ENCODE measurements around the gene ACOXL. TPM values are rescaled to one million over a fixed set of nuclear protein-coding genes. Genes with fewer than 3 reads are reported as not detected.

Gene ACOXL
- total and polyA plus RNA-seq, 10 of the 15 experiments (the other 5 are each of a cell fraction or from before 2014, with no cell fraction given): 0.05 to 1.3 (median 0.71) TPM

GRCh38 chr2:111162718-111163331, 430.5 kb downstream of the ACOXL start:
- Histone ChIP-seq H3K27ac (ENCODE audit: control insufficient read depth, insufficient read depth) (no peak overlapping the region), H3K9me3 (replicated peaks; ENCODE audit: control insufficient read depth, insufficient read depth, low read length) (no peaks in the 10 kb centered on the region), H3K36me3 (ENCODE audit: control insufficient read depth in 2 of 2, insufficient read depth in 2 of 2, low read length in 1 of 2) (peaks cover 0 to 15% of the 10 kb centered on the region in 2 experiments; a peak in 3 of 4 replicates), H3K4me1 (ENCODE audit: control insufficient read depth, insufficient read depth, low read length) (peaks cover 15% of the 10 kb centered on the region), H3K4me3 (no peak overlapping the region), H2AFZ (ENCODE audit: control insufficient read depth, low read depth, low read length) (no peak overlapping the region), H3K79me2 (ENCODE audit: control insufficient read depth, insufficient read depth, low read length) (no peaks in the 10 kb centered on the region), H3K4me2 (ENCODE audit: control insufficient read depth, insufficient read depth) (no peak overlapping the region), H3K27me3 (replicated peaks in 1 of 2; ENCODE audit: control insufficient read depth in 2 of 2, insufficient read depth in 2 of 2, low read length in 1 of 2) (no peaks in the 10 kb centered on the region), H4K20me1 (ENCODE audit: control insufficient read depth, insufficient read depth) (peaks cover 3% of the 10 kb centered on the region; the same call in 1 of the 2 replicates), H3K9ac (ENCODE audit: control insufficient read depth, insufficient read depth, low read length) (no peak overlapping the region)
- no TSS peak for BruUV-seq (replicated peaks)
- CTCF ChIA-PET: interaction anchor here (1.5 kb wide), 1 partner anchor 14 kb away, joined by 4 read pairs; no protein-coding TSS in a partner anchor
- RAD21 ChIA-PET (ENCODE audit: unreplicated experiment): interaction anchor here (1.0 kb wide), 1 partner anchor 32 kb away, joined by 3 read pairs; no protein-coding TSS in a partner anchor
- intact Hi-C loops (cut with micrococcal nuclease; ENCODE audit: unreplicated experiment): no loop called here
- peak; percentile 30 for ATAC-seq
- SMC1A ChIA-PET (ENCODE audit: uncharacterized antibody, unreplicated experiment): interaction anchor here (0.6 to 1.4 kb wide), 5 partner anchors 17 to 42 kb away, joined by 3 to 4 read pairs (median 3); partner anchors contain the start of gene BCL2L11
- WGBS (ENCODE audit: insufficient coverage, insufficient replicate concordance, low lambda C conversion rate, missing lambda C conversion rate): 4% methylated on average over 12 of the region's 12 CpGs
- in situ Hi-C loops (cut with MboI): no loop called here
- no peak for FAIRE-seq
- no peak for DNase-seq (ENCODE audit: low read depth, low spot score)
- POLR2A ChIA-PET: no interaction called here
- TF ChIP-seq HDGF (IDR thresholded peaks at IDR 0.05): no peak
- TF ChIP-seq TBL1XR1 (IDR thresholded peaks at IDR 0.05; ENCODE audit: low read depth, low read length): peak; percentile 56
- no peak for TF ChIP-seq REST (IDR thresholded peaks at IDR 0.05; ENCODE audit: low read depth, low read length)
- no peak for TF ChIP-seq NR2C1 (IDR thresholded peaks at IDR 0.05)
- TF ChIP-seq ZZZ3 (IDR thresholded peaks at IDR 0.05; ENCODE audit: control insufficient read depth, insufficient read length, low read depth): no peak
- TF ChIP-seq CHD1 (IDR thresholded peaks at IDR 0.05; ENCODE audit: low read depth, low read length): no peak
- no peak for TF ChIP-seq SUZ12 (IDR thresholded peaks at IDR 0.05; ENCODE audit: unreplicated experiment)
- no peak for TF ChIP-seq KAT2A (conservative IDR thresholded peaks at IDR 0.05; ENCODE audit: control insufficient read depth, low read depth, low read length)
- TF ChIP-seq KLF5 (IDR thresholded peaks at IDR 0.05; ENCODE audit: partially characterized antibody): no peak
- peak; percentile 63 for TF ChIP-seq NR2F1 (conservative IDR thresholded peaks at IDR 0.05)
- TF ChIP-seq TCF3 (IDR thresholded peaks at IDR 0.05; ENCODE audit: borderline replicate concordance, insufficient read depth, low read depth, low read length): no peak
- no peak for TF ChIP-seq HSF1 (IDR thresholded peaks at IDR 0.05; ENCODE audit: low read depth, low read length)
- TF ChIP-seq ZBTB40 (IDR thresholded peaks at IDR 0.05; ENCODE audit: borderline replicate concordance): no peak
- TF ChIP-seq ZNF217 (IDR thresholded peaks at IDR 0.05): peak; percentile 94
- TF ChIP-seq HCFC1 (IDR thresholded peaks at IDR 0.05; ENCODE audit: low read length): no peak
- no peak for TF ChIP-seq RB1 (IDR thresholded peaks at IDR 0.05; ENCODE audit: borderline replicate concordance)

Measured in GM12878 (cell line).